Dedifferentiated amniotic fluid mesenchymal stem cell (primary cell): ENCODE measurements around the gene DENND4A.
"Not testable (repeated sequence)": the region's sequence is repeated elsewhere in the genome, so short reads cannot be mapped to it uniquely, and the experiment has no call there.

Source experiments
- DNase-seq: peaks from one replicate; pipeline ENCODE4 v3.0.0-alpha.2; 2016; ENCODE audit errors: extremely low spot score

DENND4A gene

DNA sequence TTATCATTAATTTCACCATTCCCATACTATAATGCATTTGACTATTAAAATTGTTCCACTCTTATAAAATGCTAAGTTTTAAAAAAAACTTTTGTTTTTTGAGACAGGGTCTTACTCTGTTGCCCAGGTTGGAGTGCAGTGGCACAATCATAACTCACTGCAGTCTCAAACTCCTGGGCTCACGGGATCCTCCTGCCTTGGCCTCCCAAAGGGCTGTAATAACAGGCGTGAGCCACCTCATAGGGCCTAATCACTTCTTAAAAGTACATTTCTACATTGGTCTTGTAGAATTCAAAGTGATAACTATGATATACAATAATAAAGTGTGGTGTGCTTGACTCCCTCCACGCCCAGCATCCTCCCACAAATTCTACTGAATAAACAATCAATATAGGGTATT lies 3.0 kb downstream of the DENND4A start:
- DNase-seq, result no peak

DNA sequence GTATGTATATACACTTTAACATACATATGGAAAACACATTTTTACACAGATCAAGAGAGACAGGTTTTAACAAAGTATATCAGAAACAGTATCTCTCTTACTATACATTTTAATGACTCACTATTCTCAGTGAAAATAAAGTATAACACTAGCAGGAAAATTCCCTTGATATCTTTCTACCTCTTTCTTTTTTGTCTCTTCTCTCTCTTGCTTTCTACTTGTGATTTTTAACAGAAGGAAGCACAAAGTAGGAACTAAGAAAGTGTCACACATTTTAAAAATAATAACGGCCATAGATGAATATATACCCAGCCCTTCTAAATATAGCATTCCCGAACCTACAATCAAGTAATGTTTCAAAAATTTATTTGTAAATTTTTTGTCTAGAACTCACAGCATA lies 4.8 kb downstream of the DENND4A start:
- no peak for DNase-seq

DNA sequence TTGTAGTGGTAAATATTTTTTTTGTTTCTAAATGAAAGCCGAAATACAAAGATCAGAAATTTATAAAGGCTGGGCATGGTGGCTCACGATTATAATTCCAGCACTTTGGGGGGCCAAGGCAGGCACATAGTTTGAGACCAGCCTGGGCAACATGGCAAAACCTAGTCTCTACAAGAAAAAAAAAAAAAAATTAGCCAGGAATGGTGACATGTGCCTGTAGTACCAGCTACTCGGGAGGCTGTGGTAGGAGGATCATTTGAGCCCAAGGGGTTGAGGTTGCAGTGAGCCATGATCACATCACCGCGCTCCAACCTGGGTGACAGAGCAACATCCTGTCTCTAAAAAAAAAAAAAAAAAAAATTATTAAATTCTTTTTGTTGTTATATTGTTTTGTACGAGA lies 6.9 kb downstream of the DENND4A start:
- DNase-seq, result no peak

DNA sequence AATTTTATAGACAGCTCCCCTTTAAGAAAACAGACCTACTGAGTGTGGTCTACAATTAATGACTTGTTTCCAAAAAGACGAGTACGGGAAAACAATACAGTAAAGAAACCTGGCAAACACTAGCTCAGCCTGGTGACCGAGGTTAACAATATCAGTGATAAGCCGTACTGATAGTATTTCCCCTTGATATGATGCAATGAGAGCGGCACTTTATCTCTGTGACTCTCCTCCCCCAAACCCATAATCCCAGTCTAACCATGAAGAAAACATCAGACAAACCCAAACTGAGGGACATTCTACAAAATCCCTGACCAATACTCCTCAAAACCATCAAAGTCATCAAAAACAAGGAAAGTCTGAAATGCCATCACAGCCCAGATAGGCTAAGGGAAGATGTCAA lies 8.2 kb downstream of the DENND4A start:
- no peak for DNase-seq

DNA sequence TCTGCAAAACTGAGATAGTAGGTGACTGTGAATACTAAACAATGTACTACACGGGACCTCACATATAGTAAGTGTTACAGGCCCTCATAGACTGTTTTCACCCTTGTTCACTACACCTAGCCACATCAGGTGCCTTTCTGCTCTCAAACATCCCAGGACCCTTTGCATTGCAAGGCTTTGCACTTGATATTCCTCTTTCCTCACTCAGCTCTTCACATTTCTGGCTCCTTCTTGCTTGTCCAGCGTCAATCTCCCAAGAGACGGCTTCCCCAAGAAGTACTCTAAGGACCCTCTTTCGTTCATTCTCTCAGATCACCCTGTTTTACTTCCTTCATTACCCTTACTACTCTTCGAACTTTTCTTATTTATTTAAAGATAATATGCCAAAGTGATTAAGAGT lies 10.0 kb downstream of the DENND4A start:
- no peak for DNase-seq

DNA sequence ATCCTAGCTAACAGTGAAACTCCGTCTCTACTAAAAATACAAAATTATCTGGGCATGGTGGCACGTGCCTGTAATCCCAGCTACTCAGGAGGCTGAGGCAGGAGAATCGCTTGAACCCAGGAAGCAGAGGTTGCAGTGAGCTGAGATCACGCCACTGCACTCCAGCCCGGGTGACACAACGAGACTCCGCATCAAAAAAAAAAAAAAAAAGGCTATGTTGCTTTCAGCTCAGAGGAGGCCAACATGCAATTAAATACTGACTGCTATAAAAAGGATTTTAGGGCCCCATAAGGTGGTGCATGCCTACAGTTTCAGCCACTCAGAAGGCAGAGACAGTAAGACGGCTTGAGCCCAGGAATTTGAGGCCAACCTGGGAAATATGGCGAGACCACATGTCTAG lies 13.4 kb downstream of the DENND4A start:
- DNase-seq, result not testable (repeated sequence)

DNA sequence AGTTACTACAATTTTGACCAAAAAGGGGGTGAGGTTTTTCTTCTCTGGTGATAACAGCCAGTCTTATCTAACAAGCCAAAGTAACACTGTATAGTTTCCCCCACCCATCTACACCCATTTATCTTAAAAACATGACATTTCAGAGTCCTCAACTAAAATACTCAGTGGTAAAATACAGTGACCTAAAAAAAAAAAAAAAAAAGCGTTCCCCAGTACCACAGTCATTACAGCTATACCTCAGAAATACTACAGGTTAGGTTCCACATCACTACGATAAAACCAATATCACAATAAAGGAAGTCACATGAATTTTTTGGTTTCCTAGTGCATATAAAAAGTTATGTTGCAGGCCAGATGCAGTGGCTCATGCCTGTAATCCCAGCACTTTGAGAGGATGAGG lies 13.8 kb downstream of the DENND4A start:
- DNase-seq, result no peak

DNA sequence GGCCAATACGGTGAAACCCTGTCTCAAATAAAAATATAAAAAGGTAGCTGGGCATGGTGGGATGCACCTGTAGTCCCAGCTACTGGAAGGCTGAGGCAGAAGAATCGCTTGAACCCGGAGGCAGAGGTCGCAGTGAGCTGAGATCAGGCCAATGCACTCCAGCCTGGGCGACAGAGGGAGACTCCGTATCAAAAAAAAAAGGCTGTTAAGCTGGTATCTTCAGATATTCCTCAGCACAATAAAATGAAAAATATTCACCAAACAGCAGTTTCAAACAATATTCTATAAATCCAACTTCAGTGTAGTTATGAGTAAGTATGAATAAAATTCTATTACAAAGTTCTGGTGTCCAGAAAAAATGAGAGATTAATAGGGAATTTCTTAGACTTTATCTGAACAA lies 14.2 kb downstream of the DENND4A start:
- no peak for DNase-seq

DNA sequence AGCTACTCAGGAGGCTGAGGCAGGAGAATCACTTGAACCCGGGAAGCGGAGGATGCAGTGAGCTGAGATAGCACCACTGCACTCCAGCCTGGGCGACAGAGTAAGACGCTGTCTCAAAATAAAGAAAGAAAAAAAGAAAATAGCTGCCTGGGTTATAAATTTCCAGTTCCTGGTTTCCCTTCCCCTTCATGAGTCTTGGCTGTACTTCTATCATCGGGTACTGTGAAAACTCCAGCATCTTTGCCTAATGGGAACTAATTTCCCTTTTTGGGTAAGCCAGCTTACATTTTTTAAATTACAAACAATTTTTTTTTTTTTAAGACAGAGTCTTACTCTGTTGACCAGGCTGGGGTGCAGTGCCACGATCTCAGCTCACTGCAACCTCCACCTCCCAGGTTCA lies 15.0 kb downstream of the DENND4A start:
- DNase-seq, result no peak

DNA sequence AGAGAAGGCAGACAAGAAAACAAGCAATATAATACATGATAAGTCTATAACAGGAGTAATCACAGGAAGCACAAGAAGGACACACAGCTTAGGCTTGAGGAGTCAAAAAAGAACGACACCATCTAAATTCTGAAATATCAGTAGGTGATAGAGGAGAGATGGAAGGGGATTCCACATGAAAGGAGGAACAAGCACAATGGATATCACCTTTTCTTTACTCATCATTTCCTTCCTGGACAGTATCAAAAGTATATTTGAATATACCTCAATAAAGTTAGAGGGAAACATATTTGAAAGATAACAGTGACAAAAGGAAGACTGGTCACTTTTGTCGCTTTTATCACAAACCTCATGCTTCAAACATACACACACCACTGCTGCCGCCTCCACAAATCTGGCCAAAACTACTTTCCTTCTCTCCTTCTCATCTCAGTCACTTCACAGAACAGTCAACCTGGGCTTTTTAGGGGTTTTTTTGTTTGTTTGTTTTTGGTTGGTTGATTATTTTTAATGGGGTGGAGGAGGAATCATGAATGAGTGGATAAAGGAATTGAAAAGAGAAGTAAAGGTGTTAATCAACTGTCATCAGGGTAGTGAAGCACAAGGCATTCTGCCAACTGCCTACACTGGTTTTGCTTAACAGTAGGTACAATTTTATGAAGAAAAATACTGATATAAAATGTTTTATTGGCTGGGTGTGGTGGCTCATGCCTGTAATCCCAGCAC lies 18.5 kb downstream of the DENND4A start:
- no peak for DNase-seq

DNA sequence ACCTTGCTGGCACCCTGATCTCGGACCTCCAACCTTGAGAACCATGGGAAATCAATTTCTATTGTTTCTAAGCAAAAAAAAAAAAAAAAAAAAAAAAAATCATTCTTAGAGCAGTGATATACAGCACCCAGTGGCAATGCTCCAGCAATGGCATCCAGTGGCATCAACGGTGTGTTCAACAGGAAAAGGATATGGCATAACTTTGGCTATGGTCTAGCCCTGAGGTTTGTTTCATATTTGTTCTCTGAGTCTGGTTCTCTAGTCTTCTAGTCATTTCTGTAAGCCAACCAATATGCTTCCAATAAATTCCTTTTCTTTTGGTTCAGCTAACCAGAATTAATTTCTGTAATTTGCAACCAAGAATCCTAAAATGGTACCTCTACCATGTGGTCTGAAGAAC lies 19.2 kb downstream of the DENND4A start:
- DNase-seq, result no peak

DNA sequence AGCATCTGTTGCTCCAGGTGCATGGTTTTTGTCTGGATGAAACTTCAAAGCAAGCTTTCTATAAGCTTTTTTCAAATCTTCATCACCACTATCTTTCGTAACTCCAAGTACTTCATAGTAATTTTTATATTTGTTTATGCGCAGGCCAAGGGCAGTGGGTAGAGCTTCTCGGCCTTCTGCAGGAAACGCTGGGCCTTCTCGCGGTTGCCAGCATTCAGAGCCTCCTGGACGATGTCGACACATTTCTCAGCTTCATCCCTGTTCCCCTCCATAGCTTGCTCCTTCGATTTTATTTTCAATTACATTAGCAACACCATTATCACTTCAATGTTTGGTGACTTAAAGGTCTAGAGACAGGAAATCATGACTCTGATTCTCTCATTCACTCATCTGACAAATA lies 20.2 kb downstream of the DENND4A start:
- DNase-seq, result no peak

DNA sequence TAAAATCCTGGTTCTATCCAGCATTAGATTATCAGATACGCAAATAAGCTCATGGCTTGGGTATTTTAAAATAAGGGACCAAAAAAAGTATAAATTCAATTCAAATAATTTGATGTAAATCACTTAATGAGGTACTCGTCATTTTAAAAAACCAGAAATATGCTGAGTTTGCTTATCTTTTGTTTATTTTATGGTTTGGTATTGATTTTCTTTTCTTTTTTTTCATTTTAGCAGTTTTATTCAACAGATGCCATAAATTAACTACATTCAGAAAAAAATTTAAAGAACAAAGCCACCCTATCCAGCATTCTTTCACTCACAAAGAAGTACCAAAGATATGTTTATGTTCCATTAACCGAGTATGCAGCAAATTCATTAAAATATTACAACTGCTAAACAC lies 22.6 kb downstream of the DENND4A start:
- no peak for DNase-seq

DNA sequence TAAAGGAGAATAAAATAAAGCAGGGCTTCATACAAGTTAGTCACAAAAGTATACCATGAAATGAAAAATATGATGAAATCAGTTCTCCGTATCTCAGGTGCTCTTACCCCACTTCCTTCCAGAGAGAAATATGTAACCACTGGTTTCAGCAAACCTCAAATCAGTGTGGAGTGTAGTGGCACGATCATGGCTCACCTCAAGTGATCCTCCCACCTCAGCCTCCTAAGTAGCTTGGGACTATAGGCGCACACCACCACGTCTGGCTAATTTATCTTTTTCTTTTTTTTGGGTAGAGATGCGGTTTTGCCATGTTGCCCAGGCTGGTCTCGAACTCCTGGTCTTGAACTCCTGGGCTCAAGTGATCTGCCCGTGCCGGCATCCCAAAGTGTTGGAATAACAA lies 24.2 kb downstream of the DENND4A start:
- DNase-seq, result no peak

DNA sequence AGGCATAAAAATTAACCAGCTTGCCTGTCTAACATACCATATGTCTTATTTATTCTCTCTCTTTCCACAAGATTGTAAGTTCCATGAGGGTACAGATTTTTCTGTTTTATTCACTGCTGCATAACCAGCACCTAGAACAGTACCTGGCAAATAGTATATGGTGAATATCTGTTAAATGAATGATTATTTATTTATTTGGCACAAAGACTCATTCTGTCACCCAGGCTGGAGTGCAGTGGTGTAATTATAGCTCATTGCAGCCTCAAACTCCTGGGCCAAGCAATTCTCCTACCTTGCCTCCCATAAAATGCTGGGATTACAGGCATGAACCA lies 24.9 kb downstream of the DENND4A start:
- DNase-seq, result no peak

DNA sequence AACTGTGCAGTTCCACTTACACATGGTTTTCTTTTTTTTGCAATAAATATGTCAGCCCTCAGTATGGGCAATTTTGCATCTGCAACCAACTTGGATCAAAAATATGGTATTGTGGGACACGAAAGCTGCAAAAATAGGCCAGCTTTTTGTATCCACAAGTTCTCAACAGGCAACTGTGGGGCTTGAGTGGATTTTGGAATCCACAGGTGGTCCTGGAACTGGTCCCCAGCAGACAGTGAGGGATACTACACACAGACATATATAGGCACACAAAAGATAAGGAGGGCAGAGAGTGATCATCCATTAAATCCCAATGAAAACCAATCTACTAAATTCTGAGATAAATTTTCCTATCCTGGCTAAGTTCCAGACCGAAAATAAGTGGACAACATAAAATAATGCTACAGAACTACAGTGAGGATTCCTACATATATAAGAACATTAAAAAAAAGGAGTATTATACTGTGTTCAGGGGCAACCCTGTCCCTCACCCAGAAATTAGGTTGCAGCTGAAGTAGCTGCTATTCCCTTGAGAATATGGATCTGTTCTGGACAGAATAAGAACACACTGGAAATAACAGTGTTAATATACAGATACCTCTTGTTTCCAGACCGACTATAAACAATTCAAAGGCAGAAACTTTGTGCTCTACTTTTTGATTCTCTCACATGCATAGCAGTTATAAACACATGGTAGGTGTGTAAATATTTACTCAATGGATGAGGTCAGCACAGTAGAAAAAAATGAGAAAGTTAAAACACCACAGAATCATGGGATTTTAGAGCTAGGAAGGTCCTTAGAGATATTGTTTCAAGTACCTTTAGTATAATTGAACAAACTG lies 25.4 kb downstream of the DENND4A start:
- no peak for DNase-seq

DNA sequence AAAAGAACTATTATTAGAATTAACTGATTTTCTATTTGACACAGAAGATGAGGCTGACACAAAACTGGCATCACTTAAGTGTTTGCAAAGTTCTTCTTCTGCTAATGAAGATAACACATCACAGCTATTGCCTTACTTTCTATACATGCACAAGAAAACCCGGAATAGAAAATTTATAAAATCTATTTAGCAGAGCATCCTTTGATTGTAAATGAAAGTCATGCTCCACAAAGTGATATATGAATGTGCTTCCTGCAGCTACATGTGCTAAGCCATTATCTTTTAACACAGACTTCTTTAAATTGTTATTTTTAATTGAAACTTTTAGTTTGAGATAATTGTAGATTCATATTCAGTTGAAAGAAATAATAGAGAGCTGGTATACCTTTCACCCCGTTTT lies 27.0 kb downstream of the DENND4A start:
- no peak for DNase-seq

DNA sequence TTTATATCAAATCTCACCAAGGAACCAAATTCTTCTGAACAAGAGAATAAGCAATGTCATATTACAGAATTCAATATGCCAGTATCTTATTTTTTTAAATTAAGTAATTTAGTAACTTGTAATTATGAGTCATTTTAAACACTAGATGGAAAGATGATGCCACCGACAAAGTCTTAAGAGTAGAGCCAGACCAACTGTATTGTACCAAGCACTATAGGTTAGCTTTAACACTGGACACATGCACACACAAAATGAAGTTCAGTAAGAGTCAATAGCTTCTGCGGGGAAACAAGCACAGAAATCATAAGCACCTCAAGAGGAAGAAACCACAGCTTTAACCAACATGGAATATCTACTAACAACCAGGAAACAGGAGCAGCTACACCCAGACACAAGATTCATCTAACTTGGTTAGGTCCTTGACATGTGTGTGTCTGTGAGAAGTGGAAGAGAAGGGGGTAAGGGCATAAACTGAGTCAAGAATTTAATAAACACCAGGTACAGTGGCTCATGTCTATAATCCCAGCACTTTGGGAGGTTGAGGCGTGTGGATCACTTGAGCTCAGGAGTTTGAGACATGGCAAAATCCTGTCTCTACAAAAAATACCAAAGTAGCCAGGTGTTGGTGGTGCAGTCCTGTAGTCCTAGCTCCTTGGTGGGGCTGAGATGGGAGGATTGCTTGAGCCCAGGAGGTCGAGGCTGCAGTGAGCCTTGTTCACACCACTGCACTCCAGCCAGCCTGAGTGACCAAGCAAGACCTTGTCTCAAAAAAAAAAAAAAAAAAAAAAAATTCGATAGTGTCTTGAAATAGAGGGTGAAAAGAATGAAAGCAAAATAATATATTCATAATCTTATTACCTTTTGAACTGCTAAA lies 28.9 kb downstream of the DENND4A start:
- DNase-seq, result no peak

DNA sequence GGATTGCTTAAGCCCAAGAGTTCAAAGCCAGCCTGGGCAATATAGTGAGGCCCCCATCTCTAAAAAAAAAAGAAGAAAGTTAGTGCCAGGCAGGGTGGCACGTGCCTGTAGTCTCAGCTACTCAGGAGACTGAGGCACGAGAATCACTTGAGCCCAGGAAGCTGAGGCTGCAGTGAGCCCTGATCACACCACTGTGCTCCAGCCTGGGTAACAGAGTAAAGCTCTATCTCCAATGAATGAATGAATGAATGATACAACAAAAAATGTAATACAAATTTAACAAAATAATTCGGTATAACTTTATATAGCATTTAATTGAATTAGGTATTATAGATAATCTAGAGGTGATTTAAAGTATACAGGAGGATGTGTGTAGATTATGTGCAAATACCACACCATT lies 29.7 kb downstream of the DENND4A start:
- no peak for DNase-seq

DNA sequence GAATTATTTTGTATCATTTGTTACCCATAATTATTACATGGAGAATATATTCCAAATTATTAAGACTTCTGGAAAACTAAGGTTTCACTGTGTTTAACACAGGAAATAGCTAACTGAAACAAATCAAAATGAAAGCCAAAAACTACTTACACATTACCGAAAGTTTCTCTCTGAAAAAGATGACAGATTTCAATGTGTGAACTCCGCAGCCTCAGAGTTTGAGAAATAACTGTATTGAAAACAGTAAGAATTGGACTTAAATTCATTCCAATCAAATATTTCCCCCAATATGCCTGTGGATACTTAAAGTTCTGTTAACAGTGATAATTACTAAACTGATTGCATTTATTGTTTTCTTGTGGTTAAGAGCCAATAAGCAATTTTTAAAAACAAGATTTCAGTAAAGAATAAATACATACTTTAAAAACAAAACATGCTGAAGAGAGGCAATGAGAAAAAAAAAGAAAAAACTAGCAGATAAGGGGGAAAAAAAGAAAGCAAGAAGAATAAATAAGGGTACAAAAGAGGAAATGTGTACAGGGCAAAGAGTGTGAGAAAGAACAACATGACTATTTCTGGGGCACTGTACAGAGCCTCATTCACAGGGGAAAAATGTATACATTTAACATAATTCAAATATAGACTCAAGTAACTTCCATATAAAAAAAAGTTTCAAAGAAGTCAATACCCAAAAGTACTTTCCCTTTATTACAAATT lies 30.7 kb downstream of the DENND4A start:
- no peak for DNase-seq

DNA sequence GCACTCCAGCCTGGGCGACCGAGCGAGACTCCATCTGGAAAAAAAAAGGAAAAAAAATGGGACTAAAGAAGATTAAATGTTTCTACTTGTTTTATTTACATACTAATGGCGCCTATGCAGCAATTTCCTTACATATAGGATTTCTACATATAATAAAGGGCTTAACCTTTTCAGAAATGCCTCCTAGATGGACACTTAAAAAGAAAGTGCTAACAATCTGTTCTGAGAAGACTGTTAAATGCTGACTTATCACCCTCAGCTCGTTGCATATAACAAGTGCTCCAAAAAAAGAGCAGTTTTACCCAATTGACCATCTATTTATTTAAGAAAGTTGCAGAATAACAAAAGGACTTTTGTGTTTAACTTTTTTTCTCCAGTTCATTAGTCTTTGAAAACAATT lies 32.7 kb downstream of the DENND4A start:
- no peak for DNase-seq

DNA sequence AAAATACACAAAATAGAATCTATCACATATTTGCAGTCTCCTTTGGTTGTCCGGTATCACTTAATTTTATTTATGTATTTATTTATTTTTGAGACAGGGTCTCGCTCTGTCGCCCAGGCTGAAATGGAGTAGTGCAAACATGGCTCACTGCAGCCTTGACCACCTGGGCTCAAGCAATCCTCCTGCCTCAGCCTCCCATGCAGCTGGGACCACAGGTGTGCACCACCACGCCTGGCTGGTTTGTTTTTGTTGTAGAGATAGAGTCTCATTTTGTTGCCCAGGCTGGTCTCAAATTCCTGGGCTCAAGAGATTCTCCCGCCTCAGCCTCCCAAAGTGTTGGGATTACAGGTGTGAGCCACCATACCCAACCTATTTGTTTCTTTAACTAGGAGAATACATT lies 33.9 kb downstream of the DENND4A start:
- DNase-seq, result no peak
